HepG2 (cell line): Measurements from ENCODE around the gene MRGPRF.

ENCODE experiments used
- ARNTL ChIP-seq: sonication (generic); formaldehyde crosslinking; IDR thresholded peaks from 2 replicates; pipeline ENCODE4 v1.4.0; 2020; ENCODE audit warnings: mild to moderate bottlenecking, missing genetic modification reagents
- CEBPB ChIP-seq: IDR thresholded peaks from 2 replicates; pipeline ENCODE4 v1.6.1; 2011; ENCODE audit warnings: low read depth, low read length, improper control_type of control experiment, borderline replicate concordance
- FOXM1 ChIP-seq: sonication (generic); formaldehyde crosslinking; IDR thresholded peaks from 2 replicates; pipeline ENCODE4 v1.5.0; 2020; ENCODE audit warnings: missing genetic modification reagents
- GFI1 ChIP-seq: sonication (generic); formaldehyde crosslinking; IDR thresholded peaks from 2 replicates; pipeline ENCODE4 v1.5.0; 2020; ENCODE audit warnings: missing genetic modification reagents, mild to moderate bottlenecking, borderline replicate concordance
- HDAC1 ChIP-seq: sonication (generic); formaldehyde crosslinking; IDR thresholded peaks from 2 replicates; pipeline ENCODE4 v1.5.1; 2020; ENCODE audit warnings: mild to moderate bottlenecking, missing genetic modification reagents
- JUN ChIP-seq: sonication (generic); formaldehyde crosslinking; IDR thresholded peaks from 2 replicates; pipeline ENCODE4 v1.4.0; 2020; ENCODE audit warnings: mild to moderate bottlenecking, missing genetic modification reagents
- JUND ChIP-seq: sonication (generic); formaldehyde crosslinking; IDR thresholded peaks from 2 replicates; pipeline ENCODE4 v1.8.0; 2022; ENCODE audit warnings: mild to moderate bottlenecking, missing genetic modification reagents
- TAF1 ChIP-seq: sonication (generic); formaldehyde crosslinking; IDR thresholded peaks from 2 replicates; pipeline ENCODE4 v1.4.0; 2020; ENCODE audit warnings: missing genetic modification reagents
- TF ChIP-seq, protein P1 (sequence below): IDR thresholded peaks from 2 replicates; pipeline ENCODE4 v1.6.1; 2012; ENCODE audit warnings: low read length, improper control_type of control experiment

DNA sequence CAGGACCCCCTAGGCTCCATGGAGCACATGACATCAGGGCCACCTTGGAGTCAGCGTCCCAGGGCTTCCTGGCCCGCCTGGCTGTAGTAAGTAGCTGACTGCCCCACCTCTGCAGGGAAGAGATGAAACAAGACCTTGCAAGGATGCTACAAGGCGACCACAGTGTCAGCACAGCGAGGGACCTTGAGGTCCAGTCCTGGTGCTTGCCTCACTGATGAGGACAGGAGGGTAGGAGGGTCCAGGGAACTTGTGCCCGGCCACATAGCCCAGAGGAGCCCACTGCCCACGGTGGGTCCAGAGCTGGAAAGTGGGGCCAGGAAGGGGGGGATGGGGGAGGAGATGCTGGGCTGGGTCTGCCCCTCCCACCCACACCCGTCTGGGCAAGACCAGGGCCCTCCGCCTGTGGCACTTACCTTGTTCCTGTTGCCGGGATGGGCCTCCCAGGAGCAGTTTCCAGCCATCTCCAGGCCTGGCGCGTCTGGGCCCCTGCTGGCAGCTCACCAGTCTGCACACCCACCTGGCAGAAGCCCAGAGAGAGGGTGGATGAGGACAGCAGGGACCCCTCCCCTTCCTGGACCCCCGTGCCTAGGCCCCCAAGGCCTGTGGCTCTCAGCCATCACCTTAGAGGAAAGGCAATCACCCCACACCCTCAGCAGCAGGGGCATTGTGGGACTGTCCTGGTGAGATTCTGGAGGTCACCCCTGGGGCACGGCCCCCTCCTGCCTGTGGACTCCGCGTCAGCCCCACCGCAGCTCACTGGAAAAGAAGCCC lies 3.4 kb downstream of the MRGPRF start:
- TF ChIP-seq TAF1 (no peak), JUN (CRISPR knock-in tag) (no peak), CEBPB (no peak), FOXM1 (CRISPR knock-in tag) (no peak), HDAC1 (CRISPR knock-in tag) (no peak), JUND (no peak), ARNTL (CRISPR knock-in tag) (no peak), GFI1 (CRISPR knock-in tag) (no peak)
- TF ChIP-seq, protein P1, sequence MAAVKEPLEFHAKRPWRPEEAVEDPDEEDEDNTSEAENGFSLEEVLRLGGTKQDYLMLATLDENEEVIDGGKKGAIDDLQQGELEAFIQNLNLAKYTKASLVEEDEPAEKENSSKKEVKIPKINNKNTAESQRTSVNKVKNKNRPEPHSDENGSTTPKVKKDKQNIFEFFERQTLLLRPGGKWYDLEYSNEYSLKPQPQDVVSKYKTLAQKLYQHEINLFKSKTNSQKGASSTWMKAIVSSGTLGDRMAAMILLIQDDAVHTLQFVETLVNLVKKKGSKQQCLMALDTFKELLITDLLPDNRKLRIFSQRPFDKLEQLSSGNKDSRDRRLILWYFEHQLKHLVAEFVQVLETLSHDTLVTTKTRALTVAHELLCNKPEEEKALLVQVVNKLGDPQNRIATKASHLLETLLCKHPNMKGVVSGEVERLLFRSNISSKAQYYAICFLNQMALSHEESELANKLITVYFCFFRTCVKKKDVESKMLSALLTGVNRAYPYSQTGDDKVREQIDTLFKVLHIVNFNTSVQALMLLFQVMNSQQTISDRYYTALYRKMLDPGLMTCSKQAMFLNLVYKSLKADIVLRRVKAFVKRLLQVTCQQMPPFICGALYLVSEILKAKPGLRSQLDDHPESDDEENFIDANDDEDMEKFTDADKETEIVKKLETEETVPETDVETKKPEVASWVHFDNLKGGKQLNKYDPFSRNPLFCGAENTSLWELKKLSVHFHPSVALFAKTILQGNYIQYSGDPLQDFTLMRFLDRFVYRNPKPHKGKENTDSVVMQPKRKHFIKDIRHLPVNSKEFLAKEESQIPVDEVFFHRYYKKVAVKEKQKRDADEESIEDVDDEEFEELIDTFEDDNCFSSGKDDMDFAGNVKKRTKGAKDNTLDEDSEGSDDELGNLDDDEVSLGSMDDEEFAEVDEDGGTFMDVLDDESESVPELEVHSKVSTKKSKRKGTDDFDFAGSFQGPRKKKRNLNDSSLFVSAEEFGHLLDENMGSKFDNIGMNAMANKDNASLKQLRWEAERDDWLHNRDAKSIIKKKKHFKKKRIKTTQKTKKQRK = no peak
